PC-3 (cell line): ENCODE measurements around the gene EPHB2.

ENCODE experiments used
- EZH2phosphoT487 ChIP-seq: fragments of 300-600 bp; sonication (generic); IDR thresholded peaks from 2 replicates; pipeline ENCODE4 v1.6.1; 2018; ENCODE audit warnings: mild to moderate bottlenecking, antibody characterized with exemption, low read length, borderline replicate concordance
- TF ChIP-seq, protein P1 (sequence below): fragments of 300-600 bp; sonication (generic); conservative IDR thresholded peaks from 2 replicates; pipeline ENCODE4 v1.5.1; 2017; ENCODE audit warnings: antibody characterized with exemption, low read depth, mild to moderate bottlenecking, low read length

- TF ChIP-seq, protein P1, sequence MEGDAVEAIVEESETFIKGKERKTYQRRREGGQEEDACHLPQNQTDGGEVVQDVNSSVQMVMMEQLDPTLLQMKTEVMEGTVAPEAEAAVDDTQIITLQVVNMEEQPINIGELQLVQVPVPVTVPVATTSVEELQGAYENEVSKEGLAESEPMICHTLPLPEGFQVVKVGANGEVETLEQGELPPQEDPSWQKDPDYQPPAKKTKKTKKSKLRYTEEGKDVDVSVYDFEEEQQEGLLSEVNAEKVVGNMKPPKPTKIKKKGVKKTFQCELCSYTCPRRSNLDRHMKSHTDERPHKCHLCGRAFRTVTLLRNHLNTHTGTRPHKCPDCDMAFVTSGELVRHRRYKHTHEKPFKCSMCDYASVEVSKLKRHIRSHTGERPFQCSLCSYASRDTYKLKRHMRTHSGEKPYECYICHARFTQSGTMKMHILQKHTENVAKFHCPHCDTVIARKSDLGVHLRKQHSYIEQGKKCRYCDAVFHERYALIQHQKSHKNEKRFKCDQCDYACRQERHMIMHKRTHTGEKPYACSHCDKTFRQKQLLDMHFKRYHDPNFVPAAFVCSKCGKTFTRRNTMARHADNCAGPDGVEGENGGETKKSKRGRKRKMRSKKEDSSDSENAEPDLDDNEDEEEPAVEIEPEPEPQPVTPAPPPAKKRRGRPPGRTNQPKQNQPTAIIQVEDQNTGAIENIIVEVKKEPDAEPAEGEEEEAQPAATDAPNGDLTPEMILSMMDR: no peak
- no peak for TF ChIP-seq EZH2phosphoT487
Measured at GRCh38 chr1:22789356-22789994, 78.8 kb downstream of the EPHB2 start.
